Chondrocyte (in vitro differentiated cells): ENCODE measurements around the gene KIF14. TPM values are rescaled to one million over a fixed set of nuclear protein-coding genes. Genes with fewer than 3 reads are reported as not detected.

ENCODE experiments used
- DNase-seq: peaks from one replicate; pipeline ENCODE4 v3.0.0; 2021; ENCODE audit warnings: mixed read lengths, low spot score
- H3K27ac Mint-ChIP-seq: one replicate; pipeline ENCODE4 v1.8.0; 2021; ENCODE audit warnings: mild to moderate bottlenecking, moderate library complexity, mixed read lengths; ENCODE audit not compliant: unreplicated experiment
- H3K27me3 Mint-ChIP-seq: 2 replicates; pipeline ENCODE4 v1.8.0; 2021; ENCODE audit warnings: low read depth, mixed read lengths
- H3K36me3 Mint-ChIP-seq: 2 replicates; pipeline ENCODE4 v1.8.0; 2021; ENCODE audit warnings: low read depth, mixed read lengths
- H3K4me1 Mint-ChIP-seq: 2 replicates; pipeline ENCODE4 v1.8.0; 2021; ENCODE audit warnings: low read depth, mild to moderate bottlenecking, mixed read lengths
- H3K4me3 Mint-ChIP-seq: one replicate; pipeline ENCODE4 v1.8.0; 2021; ENCODE audit warnings: mild to moderate bottlenecking, moderate library complexity, mixed read lengths; ENCODE audit not compliant: unreplicated experiment
- H3K9me3 Mint-ChIP-seq: 2 replicates; pipeline ENCODE4 v1.8.0; 2021; ENCODE audit warnings: low read depth, mixed read lengths
- total RNA-seq: library from RNA; stranded (reverse); gene quantifications from 3 replicates; pipeline ENCODE4 v1.2.1, GENCODE V29; 2021
- TF ChIP-seq, protein P1 (sequence below): fragments of 200-600 bp; sonication (generic); IDR thresholded peaks from 2 replicates; pipeline ENCODE4 v1.5.0; 2021; ENCODE audit warnings: antibody characterized with exemption, mild to moderate bottlenecking, moderate library complexity

Gene KIF14
- total RNA-seq, 1 donor from 2014 or later, result 2.0 TPM

DNA sequence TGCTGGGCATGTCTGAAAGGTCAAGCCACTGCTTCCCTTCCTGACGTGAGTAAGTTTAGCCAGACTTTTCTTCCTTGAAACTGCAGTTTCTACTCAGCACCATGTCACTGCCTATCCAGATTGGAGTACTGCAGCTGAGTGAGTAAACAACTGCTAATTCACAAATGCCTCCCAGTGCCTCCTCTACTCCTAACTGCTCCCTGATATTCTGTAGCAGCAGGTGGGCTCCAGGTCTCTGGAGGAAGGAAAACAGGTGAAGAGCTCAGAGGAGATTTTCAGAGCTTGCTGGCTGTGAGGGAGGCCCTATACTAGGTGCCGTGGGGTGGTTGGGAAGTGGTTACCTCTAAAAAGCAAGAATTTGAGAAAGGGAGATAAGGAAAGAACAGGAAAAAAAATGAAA, 96.5 kb downstream of the KIF14 start:
- peaks cover 8% of the 10 kb centered on the region for H3K4me1 Mint-ChIP-seq
- H3K36me3 Mint-ChIP-seq, result no peaks in the 10 kb centered on the region
- H3K27me3 Mint-ChIP-seq, result no peaks in the 10 kb centered on the region
- no peaks in the 10 kb centered on the region for H3K9me3 Mint-ChIP-seq
- TF ChIP-seq, protein P1, sequence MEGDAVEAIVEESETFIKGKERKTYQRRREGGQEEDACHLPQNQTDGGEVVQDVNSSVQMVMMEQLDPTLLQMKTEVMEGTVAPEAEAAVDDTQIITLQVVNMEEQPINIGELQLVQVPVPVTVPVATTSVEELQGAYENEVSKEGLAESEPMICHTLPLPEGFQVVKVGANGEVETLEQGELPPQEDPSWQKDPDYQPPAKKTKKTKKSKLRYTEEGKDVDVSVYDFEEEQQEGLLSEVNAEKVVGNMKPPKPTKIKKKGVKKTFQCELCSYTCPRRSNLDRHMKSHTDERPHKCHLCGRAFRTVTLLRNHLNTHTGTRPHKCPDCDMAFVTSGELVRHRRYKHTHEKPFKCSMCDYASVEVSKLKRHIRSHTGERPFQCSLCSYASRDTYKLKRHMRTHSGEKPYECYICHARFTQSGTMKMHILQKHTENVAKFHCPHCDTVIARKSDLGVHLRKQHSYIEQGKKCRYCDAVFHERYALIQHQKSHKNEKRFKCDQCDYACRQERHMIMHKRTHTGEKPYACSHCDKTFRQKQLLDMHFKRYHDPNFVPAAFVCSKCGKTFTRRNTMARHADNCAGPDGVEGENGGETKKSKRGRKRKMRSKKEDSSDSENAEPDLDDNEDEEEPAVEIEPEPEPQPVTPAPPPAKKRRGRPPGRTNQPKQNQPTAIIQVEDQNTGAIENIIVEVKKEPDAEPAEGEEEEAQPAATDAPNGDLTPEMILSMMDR, result no peak
- no peak overlapping the region for H3K27ac Mint-ChIP-seq
- no peak overlapping the region for H3K4me3 Mint-ChIP-seq
- no peak for DNase-seq

DNA sequence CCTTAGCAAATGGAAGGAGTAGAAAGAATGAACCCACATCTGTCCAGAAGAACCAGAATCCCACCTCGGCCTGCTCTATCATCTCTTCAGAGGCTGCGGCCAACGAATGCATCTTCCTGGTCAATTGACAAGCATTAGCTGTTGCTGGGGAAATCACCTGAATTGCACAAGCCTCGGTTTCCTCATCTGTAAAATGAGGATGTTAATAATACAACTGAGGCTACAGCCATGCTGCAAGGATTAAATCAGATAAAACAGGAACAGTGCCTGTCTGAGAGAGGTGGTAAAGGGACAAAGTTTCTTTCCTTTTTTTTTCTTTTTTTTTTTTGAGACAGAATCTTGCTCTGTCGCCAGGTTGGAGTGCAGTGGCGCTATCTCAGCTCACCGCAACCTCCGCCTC, 99.8 kb downstream of the KIF14 start:
- H3K9me3 Mint-ChIP-seq, result no peaks in the 10 kb centered on the region
- DNase-seq, result no peak
- H3K4me3 Mint-ChIP-seq, result no peak overlapping the region
- H3K27me3 Mint-ChIP-seq, result no peaks in the 10 kb centered on the region
- H3K4me1 Mint-ChIP-seq, result no peaks in the 10 kb centered on the region
- H3K27ac Mint-ChIP-seq, result no peak overlapping the region
- TF ChIP-seq, protein P1, result no peak
- no peaks in the 10 kb centered on the region for H3K36me3 Mint-ChIP-seq

DNA sequence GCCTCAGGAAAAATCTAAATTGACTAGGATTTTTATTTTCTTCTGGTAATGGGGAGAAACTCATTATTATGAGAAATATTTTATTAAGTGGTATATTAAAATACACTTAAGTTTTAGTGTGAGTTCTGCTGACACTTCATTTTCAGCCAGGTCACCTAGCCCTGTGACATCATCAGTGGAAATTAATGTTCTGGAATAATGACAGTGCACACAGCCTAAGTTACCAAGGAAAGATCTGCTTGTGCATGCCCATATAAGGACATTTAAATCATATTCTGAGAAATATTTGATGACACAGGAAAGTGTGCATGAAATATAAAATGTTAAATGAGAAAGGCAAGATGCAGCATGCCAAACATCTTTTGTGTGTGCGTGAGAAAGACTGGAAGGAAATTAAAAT, 102.0 kb downstream of the KIF14 start:
- peaks cover 11% of the 10 kb centered on the region for H3K27me3 Mint-ChIP-seq
- no peaks in the 10 kb centered on the region for H3K36me3 Mint-ChIP-seq
- no peak for DNase-seq
- H3K4me1 Mint-ChIP-seq, result no peaks in the 10 kb centered on the region
- no peak overlapping the region for H3K27ac Mint-ChIP-seq
- H3K9me3 Mint-ChIP-seq, result no peaks in the 10 kb centered on the region
- TF ChIP-seq, protein P1, result no peak
- no peak overlapping the region for H3K4me3 Mint-ChIP-seq

DNA sequence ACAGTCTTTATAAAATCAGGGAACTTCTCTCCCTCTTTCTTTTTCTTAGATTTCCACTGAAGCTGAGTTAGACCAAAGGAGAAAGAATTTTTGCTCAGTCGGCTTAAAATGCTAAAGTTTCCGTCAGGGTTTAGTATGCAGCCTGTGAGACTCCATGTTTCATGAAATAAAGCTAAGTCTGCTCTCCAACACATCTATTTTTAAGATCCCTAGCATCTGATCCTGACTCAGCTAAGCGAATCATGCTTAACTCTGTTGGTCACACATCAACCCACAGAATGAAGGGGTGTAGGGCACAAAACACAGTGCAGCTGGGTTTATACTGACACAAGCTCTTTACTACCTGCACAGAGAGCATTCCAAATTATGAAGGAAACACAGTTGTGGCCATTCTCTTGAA, 108.4 kb downstream of the KIF14 start:
- no peak for DNase-seq
- Mint-ChIP-seq H3K27ac (no peak overlapping the region), H3K9me3 (no peaks in the 10 kb centered on the region), H3K36me3 (no peaks in the 10 kb centered on the region), H3K4me1 (peaks cover 12% of the 10 kb centered on the region), H3K27me3 (peaks cover 27% of the 10 kb centered on the region), H3K4me3 (no peak overlapping the region)
- TF ChIP-seq, protein P1, result no peak

DNA sequence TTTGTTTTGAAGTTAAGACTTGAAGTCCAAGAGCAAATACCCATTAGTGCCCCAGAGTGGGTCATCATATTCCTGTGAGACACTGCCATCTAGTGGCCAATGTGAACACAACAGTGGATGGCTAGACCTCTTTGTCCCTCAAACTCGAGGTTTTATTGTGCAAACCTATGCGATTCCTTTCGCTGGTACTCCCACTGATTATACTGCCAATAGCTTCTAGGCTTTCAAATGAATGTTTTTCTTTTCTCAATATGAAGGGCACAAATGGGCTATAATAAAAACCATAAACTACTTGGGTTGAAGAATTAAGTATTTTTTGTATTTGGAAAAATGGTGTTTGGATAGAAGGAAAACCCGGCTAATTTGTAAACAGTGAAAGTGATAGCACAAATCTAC, 110.3 kb downstream of the KIF14 start:
- TF ChIP-seq, protein P1, result peak; percentile 99
- H3K27ac Mint-ChIP-seq, result no peak overlapping the region
- peaks cover 12% of the 10 kb centered on the region for H3K4me1 Mint-ChIP-seq
- H3K36me3 Mint-ChIP-seq, result no peaks in the 10 kb centered on the region
- no peak for DNase-seq
- H3K9me3 Mint-ChIP-seq, result no peaks in the 10 kb centered on the region
- H3K27me3 Mint-ChIP-seq, result peaks cover 37% of the 10 kb centered on the region
- no peak overlapping the region for H3K4me3 Mint-ChIP-seq
